HG02759 (cell line): ENCODE data around the gene FZR1.
"Not testable (repeated sequence)": the region's sequence is repeated elsewhere in the genome, so short reads cannot be mapped to it uniquely, and the experiment has no call there.

Experiments used
- ATAC-seq: cut with Tn5 transposase; IDR thresholded peaks from one replicate; pipeline ENCODE4 v1.9.1; 2021; ENCODE audit warnings: mild to moderate bottlenecking, moderate library complexity; ENCODE audit not compliant: unreplicated experiment

The FZR1 gene

DNA sequence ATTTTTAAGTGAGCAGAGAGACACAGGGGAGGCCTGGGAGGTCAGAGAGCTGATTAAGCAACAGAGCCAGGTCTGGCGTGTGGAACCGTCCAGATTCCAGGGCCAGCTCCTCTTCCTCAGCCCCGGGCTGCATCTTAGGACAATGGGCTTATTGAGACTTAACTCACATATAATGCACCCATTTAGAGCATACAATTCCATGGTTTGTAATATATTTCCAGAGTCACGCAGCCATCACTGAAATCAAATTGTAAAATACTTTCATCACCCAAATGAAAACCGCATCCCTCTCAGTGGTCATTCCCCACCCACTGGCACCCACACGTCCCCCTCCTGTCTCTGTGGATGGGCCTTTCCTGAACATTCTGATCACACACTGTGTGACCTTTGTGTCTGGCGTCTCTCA, 64.5 kb downstream of the FZR1 start:
- ATAC-seq, result no peak

DNA sequence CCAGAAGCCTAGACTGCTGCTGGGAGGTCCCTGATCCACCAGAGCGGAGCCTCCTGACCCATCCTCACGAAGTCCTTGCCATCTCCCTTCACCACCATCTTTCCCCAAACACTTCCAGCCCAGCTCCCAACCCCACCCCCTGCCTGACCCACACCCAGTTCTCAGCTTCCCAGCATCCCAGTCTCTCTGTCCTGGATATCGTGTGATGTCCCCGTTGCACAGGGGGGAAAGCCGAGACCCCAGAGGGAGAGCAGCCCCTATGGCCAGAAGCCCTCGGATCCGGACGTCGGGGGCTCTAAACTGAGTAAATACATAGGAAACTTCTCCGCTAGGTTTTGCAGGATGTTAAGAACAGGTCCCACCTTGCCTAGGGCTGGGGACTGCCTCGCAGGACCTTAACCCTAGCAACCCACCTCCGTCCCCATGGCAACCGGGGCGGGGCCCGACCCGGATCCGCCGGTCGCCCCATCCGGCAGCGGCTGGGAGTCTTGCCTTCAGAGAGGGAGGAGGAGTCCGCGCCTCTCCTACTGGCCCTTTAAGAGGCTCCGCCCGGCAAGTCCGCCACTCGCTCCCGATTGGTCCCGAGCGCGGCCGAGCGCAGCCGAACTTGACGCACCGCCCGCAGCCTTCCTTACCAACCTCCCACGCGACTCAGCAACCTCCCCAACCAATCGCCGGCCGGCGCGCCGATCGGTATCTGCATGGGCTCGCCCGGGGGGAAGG, 66.2 kb downstream of the FZR1 start:
- peak; percentile 90 for ATAC-seq

DNA sequence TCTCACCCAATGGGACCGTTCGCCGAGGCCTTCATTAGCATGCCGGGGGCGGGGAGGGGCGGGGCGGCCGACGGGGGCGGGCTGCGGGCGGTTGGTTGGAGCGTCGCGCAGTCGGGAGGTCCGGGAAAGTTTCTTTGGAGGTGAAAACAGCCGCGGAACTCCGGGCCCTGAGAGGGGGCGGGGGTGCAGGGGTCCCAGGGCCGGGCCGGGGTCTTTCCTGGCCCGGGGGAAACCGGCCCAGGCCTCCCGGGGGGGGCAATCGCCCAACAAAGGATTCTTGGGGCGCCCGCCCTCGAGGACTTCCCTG, 66.7 kb downstream of the FZR1 start, which contains the start of gene HMG20B:
HMG20B (plus strand) TSS at position 90 of the 307 bp plus-strand sequence. CDS start 366 bp downstream, outside the sequence.
- ATAC-seq, result no peak

DNA sequence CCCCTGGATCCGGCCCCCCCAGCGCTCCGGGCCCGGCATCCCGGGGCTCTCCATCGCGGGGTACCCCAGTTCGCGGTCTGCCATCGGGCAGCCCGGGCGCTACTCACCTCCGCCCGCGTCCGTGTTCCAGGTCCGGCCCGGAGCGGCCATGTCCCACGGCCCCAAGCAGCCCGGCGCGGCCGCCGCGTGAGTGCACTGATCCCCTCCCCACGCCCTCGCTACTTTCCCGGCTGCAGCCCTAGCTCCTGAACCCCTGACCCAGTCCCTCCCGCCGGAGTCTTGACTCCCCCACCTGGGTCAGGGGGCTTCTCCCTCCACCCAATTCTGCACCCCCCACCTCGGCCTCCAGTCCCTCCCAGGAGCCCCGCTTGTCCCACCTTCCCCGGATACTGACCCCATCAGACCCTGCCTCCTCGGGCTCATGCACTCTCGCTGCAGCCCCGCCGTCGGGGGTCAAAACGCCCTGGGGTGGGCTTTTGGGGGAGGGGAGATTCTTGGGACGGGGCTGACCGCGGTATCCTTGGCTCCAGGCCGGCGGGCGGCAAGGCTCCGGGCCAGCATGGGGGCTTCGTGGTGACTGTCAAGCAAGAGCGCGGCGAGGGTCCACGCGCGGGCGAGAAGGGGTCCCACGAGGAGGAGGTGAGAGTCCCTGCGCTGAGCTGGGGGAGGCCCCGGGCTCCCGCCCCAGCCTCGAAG, 67.2 kb downstream of the FZR1 start:
- ATAC-seq, result peak; percentile 13

DNA sequence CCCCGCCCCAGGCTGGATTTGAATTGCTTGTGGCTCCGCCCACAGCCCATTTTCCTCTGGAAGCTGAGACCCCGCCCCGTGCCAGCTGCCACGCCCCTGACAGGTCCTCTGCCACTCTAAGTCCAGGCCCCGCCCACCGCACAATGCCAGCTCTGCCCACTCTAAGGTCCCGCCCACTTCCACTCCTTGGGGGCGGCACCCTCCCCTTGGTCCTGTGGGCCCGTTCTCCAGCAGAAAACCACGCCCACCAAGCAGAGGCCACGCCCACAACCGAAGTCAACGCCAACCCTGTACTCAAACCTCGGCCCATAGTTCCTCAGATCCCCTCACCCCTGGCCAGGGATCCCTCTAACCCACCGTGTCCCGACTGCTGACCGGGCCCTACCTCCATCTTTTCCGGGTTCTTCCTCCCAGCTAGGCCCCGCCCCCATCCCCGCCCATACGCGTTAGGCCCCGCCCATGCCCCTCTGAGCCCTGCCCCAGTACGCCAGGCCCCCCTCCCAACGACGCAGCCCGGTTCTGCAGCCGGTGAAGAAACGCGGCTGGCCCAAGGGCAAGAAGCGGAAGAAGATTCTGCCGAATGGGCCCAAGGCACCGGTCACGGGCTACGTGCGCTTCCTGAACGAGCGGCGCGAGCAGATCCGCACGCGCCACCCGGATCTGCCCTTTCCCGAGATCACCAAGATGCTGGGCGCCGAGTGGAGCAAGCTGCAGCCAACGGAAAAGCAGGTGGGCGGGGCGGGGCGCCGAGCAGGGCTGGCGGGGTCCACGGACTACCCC, 67.9 kb downstream of the FZR1 start:
- ATAC-seq, result no peak

DNA sequence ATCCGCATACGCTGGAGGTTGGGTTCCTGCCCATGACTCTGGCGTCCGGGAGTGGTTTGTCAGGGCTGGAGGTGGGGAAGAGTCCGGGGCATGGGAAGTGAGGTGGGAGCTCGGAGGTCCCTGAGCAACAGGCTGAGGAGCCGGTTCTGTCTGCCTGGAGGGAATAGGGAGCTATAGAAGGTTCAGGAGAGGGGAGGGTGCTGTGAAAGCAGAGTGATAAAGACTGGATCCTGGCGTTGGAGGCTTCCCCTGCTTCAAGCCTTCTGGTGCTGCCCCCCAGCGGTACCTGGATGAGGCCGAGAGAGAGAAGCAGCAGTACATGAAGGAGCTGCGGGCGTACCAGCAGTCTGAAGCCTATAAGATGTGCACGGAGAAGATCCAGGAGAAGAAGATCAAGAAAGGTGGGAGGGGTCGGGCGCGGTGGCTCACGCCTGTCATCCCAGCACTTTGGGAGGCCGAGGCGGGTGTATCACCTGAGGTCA, 69.2 kb downstream of the FZR1 start:
- ATAC-seq, result no peak

DNA sequence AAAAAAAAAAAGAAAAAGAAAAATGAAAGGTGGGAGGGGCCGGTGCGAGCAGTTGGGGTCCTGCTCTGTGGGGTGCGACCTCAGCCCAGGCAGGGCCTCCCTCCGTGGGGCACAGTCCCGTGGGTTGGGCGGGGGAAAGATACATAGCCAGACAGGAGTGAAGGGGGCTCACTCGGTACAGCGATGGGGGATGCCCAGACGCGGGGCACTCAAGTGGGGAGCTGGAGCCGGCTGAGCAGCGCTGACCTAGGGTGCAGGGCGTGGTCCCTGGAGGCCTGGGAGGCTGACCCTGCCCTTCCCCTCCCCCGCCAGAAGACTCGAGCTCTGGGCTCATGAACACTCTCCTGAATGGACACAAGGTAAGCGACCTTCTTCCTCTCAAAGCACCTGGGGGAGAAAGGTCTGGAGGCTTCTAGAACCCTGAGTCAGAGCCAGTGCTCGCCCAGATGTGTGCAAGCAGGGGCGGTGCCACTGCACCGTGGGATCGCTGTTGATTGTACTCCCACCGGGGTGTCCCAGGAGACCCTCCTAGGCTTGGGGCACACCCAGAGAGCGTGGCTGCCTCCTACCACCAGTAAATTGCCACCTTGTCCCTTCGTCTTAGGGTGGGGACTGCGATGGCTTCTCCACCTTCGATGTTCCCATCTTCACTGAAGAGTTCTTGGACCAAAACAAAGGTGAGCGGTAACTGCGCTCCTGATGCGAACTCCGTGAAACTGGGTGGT, 70.0 kb downstream of the FZR1 start:
- no peak for ATAC-seq

DNA sequence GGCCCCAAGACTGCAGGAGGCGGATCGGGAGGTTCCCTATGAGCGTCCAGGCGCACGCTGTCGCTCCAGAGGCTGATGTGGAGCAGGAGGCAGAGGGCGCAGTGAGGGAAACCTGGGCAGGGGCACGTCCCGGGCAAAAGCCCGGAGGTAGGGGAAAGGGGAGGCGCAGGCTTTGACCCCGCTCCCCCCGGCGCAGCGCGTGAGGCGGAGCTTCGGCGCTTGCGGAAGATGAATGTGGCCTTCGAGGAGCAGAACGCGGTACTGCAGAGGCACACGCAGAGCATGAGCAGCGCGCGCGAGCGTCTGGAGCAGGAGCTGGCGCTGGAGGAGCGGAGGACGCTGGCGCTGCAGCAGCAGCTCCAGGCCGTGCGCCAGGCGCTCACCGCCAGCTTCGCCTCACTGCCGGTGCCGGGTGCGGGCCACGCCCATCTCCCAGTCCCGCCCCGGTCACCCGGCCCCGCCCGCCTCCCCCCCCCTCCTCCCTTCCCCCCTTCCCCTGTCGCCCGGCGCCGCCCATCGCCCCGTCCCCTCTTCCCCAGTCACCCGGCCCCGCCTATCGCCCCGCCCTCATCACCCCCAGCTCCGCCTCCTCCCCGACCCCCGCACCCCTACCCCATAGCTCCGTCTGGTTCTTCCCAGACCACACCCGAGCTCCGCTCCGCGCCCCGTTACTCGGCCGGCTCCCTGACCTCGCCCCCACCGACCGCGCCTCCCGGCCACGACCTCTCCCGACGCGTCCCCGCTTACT, 70.8 kb downstream of the FZR1 start:
- ATAC-seq, result no peak

DNA sequence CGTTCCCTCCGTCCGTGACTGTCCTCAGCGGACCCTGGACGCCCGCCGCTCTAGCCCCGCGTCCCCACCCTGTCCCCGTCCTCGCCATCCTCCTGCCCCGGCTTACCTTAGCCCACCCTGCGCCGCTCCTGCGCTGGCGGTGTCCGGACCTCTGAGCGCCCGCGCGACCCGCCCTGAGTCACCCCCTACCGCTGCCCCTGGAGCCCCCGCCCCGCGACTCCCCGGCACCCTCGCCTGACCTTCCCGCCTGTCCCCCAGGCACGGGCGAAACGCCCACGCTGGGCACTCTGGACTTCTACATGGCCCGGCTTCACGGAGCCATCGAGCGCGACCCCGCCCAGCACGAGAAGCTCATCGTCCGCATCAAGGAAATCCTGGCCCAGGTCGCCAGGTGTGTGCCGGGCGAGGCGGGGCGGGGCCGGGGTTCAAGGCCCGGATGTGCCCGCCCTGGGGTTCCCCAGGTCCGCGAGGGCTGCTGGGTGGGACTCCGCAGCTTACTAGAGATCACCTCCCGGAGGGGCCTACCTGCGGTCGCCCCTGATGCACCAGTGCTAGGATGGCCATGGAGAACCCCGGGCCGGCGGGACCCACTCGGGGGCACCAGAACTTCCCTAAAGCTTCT, 71.7 kb downstream of the FZR1 start:
- no peak for ATAC-seq

DNA sequence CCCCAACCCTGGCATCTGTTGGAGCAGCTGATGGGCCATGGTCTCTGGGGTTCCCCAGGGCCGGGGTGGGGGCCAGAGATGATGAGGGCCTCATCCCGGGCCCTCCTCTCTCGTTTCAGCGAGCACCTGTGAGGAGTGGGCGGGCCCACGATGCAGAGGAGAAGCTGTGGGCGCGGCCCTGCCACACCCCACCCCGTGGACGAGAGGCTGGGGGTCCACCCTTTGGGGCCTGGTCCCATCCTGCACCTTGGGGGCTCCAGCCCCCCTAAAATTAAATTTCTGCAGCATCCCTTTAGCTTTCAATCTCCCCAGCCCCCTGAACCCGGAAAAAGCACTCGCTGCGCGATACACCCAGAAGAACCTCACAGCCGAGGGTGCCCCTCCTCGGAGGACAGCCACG, 72.3 kb downstream of the FZR1 start:
- ATAC-seq, result no peak

DNA sequence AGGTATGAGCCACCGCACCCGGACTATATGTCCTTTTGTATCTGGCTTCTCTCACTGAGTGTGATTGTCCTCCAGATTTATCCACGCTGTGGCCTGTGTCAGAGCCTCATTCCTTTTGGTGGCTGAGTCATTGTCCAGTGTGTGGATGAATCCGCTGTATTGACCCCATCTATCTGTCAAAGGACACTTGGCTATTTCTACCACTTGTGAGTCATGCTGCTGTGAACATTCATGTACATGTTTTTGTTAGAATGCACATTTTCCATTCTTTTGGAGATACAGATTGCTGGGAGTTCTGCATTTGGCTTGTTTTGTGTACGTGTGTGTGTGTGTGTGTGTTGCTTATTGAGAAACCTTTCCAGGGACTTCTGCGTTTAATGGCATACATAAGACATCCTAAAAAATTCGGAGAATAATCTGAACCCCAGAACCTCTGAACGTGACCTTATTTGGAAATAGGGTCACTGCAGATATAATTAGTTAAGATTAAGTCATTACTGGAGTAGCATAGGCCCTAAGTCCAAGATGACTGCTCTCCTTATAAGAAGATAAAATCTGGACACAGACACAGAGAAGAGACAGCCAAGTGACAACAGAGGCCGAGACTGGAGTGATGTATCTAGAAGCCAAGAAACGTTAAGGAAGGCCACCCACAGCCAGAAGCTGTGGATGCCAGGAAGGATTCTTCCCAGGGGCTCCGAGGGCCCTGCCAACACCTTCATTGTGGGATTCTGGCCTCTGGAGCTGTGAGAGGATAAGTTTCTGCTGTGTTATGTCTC, 74.2 kb downstream of the FZR1 start:
- ATAC-seq, result no peak

DNA sequence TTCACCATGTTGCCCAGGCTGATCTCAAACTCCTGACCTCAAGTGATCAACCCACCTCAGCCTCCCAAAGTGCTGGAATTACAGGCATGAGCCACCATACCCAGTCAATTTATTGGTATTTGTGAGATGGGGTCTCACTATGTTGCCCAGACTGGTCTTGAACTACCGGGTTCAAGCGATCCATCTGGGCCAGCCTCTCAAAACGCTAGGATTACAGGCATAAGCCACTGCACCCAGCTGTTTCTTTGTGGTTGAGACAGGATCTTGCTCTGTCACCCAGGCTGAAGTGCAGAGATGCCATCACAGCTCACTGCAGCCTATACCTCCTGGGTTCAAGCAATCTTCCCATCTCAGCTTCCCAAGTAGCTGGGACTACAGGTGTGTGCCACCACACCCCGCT, 75.7 kb downstream of the FZR1 start:
- ATAC-seq, result not testable (repeated sequence)

DNA sequence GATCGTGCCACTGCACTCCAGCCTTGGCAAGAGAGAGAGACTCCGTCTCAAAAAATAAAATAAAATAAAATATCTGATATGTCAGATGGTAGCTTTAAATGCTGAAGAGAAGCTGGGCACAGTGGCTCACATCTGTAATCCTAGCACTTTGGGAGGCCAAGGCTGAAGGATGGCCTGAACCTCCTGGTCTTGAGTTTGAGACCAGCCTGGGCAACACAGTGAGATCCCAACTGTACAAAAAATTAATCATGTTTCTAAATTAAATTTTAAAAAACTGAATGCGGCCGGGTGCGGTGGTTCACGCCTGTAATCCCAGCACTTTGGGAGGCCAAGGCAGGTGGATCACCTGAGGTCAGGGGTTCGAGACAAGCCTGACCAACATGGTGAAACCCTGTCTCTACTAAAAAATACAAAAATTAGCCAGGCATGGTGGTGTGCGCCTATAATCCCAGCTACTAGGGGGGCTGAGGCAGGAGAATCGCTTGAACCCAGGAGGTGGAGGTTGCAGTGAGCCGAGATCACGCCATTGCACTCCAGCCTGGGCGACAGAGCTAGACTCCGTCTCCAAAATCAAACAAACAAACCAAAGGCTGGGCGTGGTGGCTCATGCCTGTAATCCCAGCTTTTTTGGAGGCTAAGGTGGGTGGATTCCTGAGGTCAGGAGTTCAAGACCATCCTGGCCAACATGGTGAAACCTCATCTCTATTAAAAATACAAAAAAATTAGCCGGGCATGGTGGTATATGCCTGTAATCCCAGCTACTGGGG, 78.1 kb downstream of the FZR1 start:
- not testable (repeated sequence) for ATAC-seq

DNA sequence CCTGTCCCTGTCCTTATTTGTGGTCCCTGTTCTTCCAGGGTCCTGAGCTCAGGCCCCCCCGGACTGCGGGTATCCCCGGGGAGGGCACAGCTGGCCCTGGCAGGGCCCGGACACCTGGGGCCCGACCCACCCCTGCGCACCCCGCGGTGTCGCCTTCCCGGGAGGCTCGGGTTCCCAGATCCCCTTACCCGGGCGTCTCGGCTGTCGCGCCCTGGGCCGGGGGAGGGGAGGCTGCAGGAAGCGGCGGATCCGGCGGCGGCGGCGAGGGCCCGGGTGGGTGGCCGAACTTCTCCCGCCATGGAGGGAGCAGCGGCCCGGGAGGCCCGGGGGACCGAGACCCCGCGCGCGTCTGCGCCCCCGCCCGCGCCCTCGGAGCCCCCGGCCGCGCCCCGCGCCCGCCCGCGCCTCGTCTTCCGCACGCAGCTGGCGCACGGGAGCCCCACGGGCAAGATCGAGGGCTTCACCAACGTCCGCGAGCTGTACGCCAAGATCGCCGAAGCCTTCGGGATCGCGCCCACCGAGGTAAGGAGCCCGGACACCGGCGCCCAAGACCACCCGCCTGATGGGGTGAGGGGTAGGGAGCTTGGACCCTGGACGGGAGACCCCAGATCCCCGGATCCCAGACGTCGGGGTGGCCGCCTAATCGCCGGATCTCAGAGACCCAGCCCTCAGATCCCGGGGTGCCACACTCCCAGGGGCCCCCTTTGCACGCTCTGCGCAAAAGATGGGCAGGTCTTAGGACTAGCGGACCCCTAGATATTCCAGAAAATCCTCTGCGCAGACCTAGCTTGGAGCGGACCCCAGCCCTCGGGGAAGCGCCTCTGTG, 79.4 kb downstream of the FZR1 start, which contains the start of gene GIPC3:
GIPC3 (plus strand) TSS at position 178 of the 826 bp plus-strand sequence; CDS start at position 298, 120 bp downstream.
- no peak for ATAC-seq

DNA sequence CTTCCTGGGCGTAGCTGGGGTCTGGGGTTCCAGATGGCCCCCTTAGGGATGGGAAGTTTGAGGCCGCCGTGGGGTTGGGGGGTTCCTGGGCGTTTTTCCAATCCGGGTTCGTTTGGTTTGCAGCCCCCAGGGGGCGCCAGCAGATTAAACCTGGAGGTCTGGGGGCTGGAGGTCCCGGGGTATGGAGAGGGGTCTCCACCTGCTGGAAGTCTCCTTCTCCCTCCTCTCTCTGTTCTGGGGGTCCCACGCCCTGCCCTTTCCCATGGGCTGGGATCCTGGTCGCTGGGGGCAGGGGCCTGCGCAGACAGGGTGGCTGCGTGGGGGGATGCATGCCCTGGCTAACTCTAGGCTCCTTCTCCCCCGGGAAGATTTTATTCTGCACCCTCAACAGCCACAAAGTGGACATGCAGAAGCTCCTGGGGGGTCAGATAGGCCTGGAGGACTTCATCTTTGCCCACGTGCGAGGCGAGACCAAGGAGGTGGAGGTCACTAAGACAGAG, 80.1 kb downstream of the FZR1 start:
- ATAC-seq, result no peak

DNA sequence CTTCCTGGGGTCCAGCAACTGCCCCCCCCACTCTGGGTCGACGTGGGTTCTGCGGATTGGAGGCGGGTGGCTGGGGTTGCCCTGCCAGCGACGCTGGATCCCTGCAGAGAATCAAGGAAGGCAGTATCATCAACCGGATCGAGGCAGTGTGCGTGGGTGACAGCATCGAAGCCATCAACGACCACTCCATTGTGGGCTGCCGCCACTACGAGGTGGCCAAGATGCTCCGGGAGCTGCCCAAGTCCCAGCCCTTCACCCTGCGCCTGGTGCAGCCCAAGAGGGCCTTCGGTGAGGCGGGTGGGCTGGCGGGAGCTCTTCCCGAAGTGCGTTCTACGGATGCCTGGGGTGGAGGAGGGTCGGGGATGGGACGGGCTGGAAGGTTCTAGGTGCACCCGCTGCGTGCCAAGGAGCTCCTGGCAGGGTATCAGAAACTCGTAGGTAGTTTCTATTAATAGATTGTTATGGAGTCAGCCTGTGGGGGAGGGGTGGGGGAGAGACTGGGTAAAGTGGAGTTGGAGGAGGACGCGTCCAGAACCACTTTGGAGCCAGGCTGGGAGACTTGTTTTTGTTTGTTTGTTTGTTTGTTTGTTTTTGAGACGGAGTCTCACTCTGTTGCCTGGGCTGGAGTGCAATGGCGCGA, 80.7 kb downstream of the FZR1 start:
- no peak for ATAC-seq
